Activated CD4-positive, alpha-beta memory T cell treated with anti-CD3 and anti-CD28 coated beads for 36 hours (primary cell): ENCODE data around the gene NHS. TPM values are rescaled to one million over a fixed set of nuclear protein-coding genes. Genes with fewer than 3 reads are reported as not detected.
A peak's percentile ranks its signal among the peaks of the same experiment; 100 is the strongest.

Source experiments
- CTCF ChIA-PET: fragments of 350-600 bp; sonication (Branson Sonifier 250); formaldehyde crosslinking; loops from one replicate; lab custom pipeline; 2021; ENCODE audit warnings: antibody characterized with exemption, inconsistent platforms; lab: Charles Lee
- POLR2A ChIA-PET: fragments of 350-600 bp; sonication (Branson Sonifier 250); formaldehyde crosslinking; loops from one replicate; lab custom pipeline; 2021; ENCODE audit warnings: antibody characterized with exemption; lab: Charles Lee
- DNase-seq: peaks from one replicate; pipeline ENCODE4 v3.0.0-alpha.2; 2020
- H3K27ac Mint-ChIP-seq: one replicate; pipeline ENCODE4 v1.8.0; 2021; ENCODE audit warnings: mixed read lengths
- H3K27me3 Mint-ChIP-seq: one replicate; pipeline ENCODE4 v1.8.0; 2021; ENCODE audit warnings: mixed read lengths
- H3K36me3 Mint-ChIP-seq: one replicate; pipeline ENCODE4 v1.8.0; 2021; ENCODE audit warnings: mixed read lengths
- H3K4me1 Mint-ChIP-seq: one replicate; pipeline ENCODE4 v1.8.0; 2021; ENCODE audit warnings: low read depth, mixed read lengths
- H3K4me3 Mint-ChIP-seq: one replicate; pipeline ENCODE4 v1.8.0; 2021; ENCODE audit warnings: mild to moderate bottlenecking, mixed read lengths
- H3K9me3 Mint-ChIP-seq: one replicate; pipeline ENCODE4 v1.8.0; 2021; ENCODE audit warnings: mixed read lengths
- intact Hi-C: fragments of 100-400 bp; cut with micrococcal nuclease; formaldehyde crosslinking; loops from one replicate; pipeline ENCODE4 v1.15.1; 2023
- total RNA-seq, 2 experiments: library from RNA; stranded (reverse); gene quantifications; one replicate each; pipeline ENCODE4 v1.2.3, GENCODE V29; 2021

Gene NHS
- total RNA-seq, 2 experiments from 2014 or later = 4.8 to 5.0 TPM

DNA sequence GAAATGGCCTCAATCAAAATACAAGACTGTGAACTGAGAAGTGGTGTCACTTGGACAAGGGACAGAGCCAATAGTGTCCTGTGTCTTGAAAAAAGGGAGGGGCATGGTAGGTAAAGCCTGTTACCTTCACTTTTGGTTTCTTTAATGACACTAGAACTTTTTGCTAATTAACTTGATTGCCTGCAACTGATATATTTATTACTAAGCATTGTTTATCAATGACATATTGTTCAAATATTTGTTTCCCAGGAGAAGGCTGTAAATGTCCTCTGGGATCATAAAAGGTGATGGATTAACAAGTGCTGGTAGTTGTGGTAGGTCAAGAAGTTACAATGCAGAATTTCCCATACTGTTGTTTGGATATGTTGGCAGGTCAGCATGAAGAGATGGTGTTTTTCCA is 268.5 kb downstream of the NHS start:
- ChIA-PET CTCF (interaction anchor here (0.9 kb wide), 1 partner anchor 47 kb away, joined by 3 read pairs; no protein-coding TSS in a partner anchor), POLR2A (no interaction called here)
- no peak overlapping the region for H3K27ac Mint-ChIP-seq
- H3K9me3 Mint-ChIP-seq = no peaks in the 10 kb centered on the region
- peaks cover 11% of the 10 kb centered on the region for H3K4me1 Mint-ChIP-seq
- intact Hi-C loops = no loop called here
- H3K4me3 Mint-ChIP-seq = no peak overlapping the region
- DNase-seq = no peak
- H3K36me3 Mint-ChIP-seq = no peaks in the 10 kb centered on the region
- no peaks in the 10 kb centered on the region for H3K27me3 Mint-ChIP-seq

GRCh38 chrX:17644001-17644400 is 269.0 kb downstream of the NHS start:
- Mint-ChIP-seq H3K9me3 (no peaks in the 10 kb centered on the region), H3K36me3 (no peaks in the 10 kb centered on the region), H3K4me1 (peaks cover 11% of the 10 kb centered on the region), H3K27ac (no peak overlapping the region), H3K27me3 (no peaks in the 10 kb centered on the region), H3K4me3 (no peak overlapping the region)
- ChIA-PET CTCF (no interaction called here), POLR2A (no interaction called here)
- DNase-seq = no peak
- intact Hi-C loops = no loop called here

DNA sequence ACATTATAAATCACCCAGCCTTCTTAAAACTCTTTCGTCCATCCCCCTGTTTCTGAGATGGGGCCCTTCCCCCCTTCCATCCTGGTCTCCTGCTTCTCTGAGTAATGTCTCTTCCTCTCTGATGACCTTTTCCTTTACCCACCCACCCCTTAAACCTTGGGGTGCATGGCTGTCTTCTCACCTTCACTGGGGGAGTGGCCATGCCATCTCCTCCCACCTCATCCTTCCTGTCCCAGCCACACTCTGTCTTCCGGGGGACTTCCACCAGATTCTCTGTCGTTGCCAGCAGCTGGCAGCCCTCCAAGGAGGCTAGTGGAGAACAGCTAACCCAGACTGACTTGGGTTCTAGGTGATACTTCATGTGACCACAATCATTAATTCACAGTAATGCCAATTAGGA is 279.1 kb downstream of the NHS start:
- peaks cover 29% of the 10 kb centered on the region for H3K4me1 Mint-ChIP-seq
- ChIA-PET POLR2A (interaction anchor here (1.1 kb wide), 1 partner anchor 21 kb away, joined by 3 read pairs; no protein-coding TSS in a partner anchor), CTCF (no interaction called here)
- H3K4me3 Mint-ChIP-seq = peak overlapping the region; percentile 29
- intact Hi-C loops = loop anchor here (1.0 to 10.0 kb wide), 3 partner anchors 15 to 59 kb away; no protein-coding TSS in a partner anchor
- no peaks in the 10 kb centered on the region for H3K36me3 Mint-ChIP-seq
- no peaks in the 10 kb centered on the region for H3K27me3 Mint-ChIP-seq
- H3K27ac Mint-ChIP-seq = peak overlapping the region; percentile 81
- no peaks in the 10 kb centered on the region for H3K9me3 Mint-ChIP-seq
- DNase-seq = peak; percentile 79

- Mint-ChIP-seq H3K9me3 (no peaks in the 10 kb centered on the region), H3K36me3 (no peaks in the 10 kb centered on the region), H3K4me1 (peaks cover 29% of the 10 kb centered on the region), H3K4me3 (peak overlapping the region; percentile 85), H3K27me3 (no peaks in the 10 kb centered on the region), H3K27ac (peak overlapping the region; percentile 81)
- intact Hi-C loops = loop anchor here (2.0 to 10.0 kb wide), 2 partner anchors 35 to 61 kb away; no protein-coding TSS in a partner anchor
- CTCF ChIA-PET = interaction anchor here (0.9 to 1.1 kb wide), 2 partner anchors 64 to 413 kb away, joined by 3 to 4 read pairs; no protein-coding TSS in a partner anchor
- peak; percentile 35 for DNase-seq
- POLR2A ChIA-PET = interaction anchor here (1.1 kb wide), 1 partner anchor 22 kb away, joined by 3 read pairs; no protein-coding TSS in a partner anchor
Observed at GRCh38 chrX:17655211-17656034, 280.4 kb downstream of the NHS start.

DNA sequence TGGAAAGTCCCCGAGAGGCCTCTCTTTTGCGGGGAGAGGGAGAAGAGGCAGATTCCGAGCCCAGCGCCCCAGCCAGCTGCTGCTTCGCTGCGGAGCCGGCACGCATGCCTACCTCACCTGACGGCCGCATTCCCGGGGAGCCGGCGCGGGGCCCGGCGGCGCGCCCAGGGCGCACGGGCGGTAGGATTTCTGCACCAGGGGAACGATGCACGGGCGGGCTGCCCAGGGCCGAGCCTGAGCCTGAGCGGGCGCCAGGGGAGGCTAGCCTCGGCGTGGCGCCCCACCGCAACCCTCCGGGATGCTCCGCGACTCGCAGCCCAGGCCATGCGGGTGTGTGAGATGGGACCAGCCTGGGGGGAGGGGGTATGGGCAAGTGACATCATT is 281.0 kb downstream of the NHS start:
- peaks cover 29% of the 10 kb centered on the region for H3K4me1 Mint-ChIP-seq
- ChIA-PET POLR2A (no interaction called here), CTCF (interaction anchor here (0.9 to 1.1 kb wide), 2 partner anchors 64 to 414 kb away, joined by 3 to 4 read pairs; no protein-coding TSS in a partner anchor)
- H3K27me3 Mint-ChIP-seq = no peaks in the 10 kb centered on the region
- peak overlapping the region; percentile 85 for H3K4me3 Mint-ChIP-seq
- intact Hi-C loops = loop anchor here (10.0 kb wide), 1 partner anchor 61 kb away; no protein-coding TSS in a partner anchor
- H3K9me3 Mint-ChIP-seq = no peaks in the 10 kb centered on the region
- no peaks in the 10 kb centered on the region for H3K36me3 Mint-ChIP-seq
- DNase-seq = no peak
- H3K27ac Mint-ChIP-seq = peak overlapping the region; percentile 81

GRCh38 chrX:17656556-17656955 is 281.6 kb downstream of the NHS start:
- Mint-ChIP-seq H3K27ac (no peak overlapping the region), H3K9me3 (no peaks in the 10 kb centered on the region), H3K27me3 (no peaks in the 10 kb centered on the region), H3K4me1 (peaks cover 26% of the 10 kb centered on the region), H3K4me3 (peak overlapping the region; percentile 69), H3K36me3 (no peaks in the 10 kb centered on the region)
- POLR2A ChIA-PET = no interaction called here
- no peak for DNase-seq
- intact Hi-C loops = loop anchor here (10.0 kb wide), 1 partner anchor 62 kb away; no protein-coding TSS in a partner anchor
- CTCF ChIA-PET = interaction anchor here (0.9 kb wide), 1 partner anchor 12 kb away, joined by 3 read pairs; no protein-coding TSS in a partner anchor

DNA sequence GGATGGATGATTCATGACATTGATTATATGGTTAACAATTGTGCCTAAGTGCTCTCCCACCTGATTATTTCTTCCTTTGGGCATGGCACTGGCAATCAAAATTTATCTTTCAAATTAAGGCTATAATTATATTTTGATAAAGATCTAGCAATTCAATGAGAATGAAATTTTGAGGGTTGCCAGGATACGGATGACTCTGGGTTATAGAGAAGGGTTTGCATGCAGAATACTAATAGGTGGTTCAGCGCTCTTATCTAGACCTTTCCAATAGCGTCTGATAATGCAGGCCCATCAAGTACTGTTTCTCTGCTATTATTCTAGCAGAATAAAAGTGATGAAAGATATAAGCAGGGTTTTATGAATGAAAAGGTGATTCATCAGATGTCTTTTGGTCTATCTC is 287.4 kb downstream of the NHS start:
- Mint-ChIP-seq H3K27ac (no peak overlapping the region), H3K4me1 (no peaks in the 10 kb centered on the region)

GRCh38 chrX:17668929-17669328 is 293.9 kb downstream of the NHS start:
- no peak overlapping the region for H3K4me3 Mint-ChIP-seq

More for the DNA sequence above, 287.4 kb downstream of the NHS start:
- Mint-ChIP-seq H3K27me3 (no peaks in the 10 kb centered on the region), H3K9me3 (no peaks in the 10 kb centered on the region), H3K4me3 (no peak overlapping the region), H3K36me3 (no peaks in the 10 kb centered on the region)
- ChIA-PET POLR2A (no interaction called here), CTCF (no interaction called here)
- DNase-seq = no peak
- intact Hi-C loops = no loop called here

DNA sequence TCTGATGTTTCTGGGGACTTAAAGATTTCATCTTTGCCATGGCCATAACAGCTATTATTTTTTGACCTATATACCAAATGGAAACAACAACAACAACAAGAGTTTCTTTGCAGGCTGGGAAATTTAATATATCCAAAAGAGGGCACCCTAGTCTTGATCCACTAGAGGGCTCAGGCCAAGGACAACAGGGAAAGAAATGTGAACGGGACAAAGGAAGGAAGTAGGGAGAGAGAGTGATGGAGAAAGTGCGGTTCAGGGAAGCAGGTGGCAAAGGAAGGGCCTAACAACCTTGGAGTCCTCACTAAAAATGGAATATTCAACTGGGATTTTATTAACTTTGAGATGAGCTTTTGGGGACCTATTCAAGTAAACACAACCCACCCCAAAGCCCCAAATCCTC is 294.5 kb downstream of the NHS start:
- no peak for DNase-seq
- intact Hi-C loops = loop anchor here (1.0 to 5.0 kb wide), 3 partner anchors 15 to 68 kb away; partner anchors contain the start of gene SCML1
- no peaks in the 10 kb centered on the region for H3K9me3 Mint-ChIP-seq
- ChIA-PET POLR2A (no interaction called here), CTCF (no interaction called here)
- H3K27me3 Mint-ChIP-seq = no peaks in the 10 kb centered on the region
- H3K4me1 Mint-ChIP-seq = peaks cover 16% of the 10 kb centered on the region
- H3K36me3 Mint-ChIP-seq = no peaks in the 10 kb centered on the region
- H3K27ac Mint-ChIP-seq = peak overlapping the region; percentile 80
- no peak overlapping the region for H3K4me3 Mint-ChIP-seq

More at GRCh38 chrX:17668929-17669328, 293.9 kb downstream of the NHS start:
- DNase-seq = no peak
- peaks cover 16% of the 10 kb centered on the region for H3K4me1 Mint-ChIP-seq
- ChIA-PET POLR2A (no interaction called here), CTCF (no interaction called here)
- H3K27me3 Mint-ChIP-seq = no peaks in the 10 kb centered on the region
- H3K36me3 Mint-ChIP-seq = no peaks in the 10 kb centered on the region
- intact Hi-C loops = loop anchor here (1.0 to 5.0 kb wide), 3 partner anchors 15 to 68 kb away; partner anchors contain the start of gene SCML1
- no peaks in the 10 kb centered on the region for H3K9me3 Mint-ChIP-seq
- H3K27ac Mint-ChIP-seq = peak overlapping the region; percentile 80

DNA sequence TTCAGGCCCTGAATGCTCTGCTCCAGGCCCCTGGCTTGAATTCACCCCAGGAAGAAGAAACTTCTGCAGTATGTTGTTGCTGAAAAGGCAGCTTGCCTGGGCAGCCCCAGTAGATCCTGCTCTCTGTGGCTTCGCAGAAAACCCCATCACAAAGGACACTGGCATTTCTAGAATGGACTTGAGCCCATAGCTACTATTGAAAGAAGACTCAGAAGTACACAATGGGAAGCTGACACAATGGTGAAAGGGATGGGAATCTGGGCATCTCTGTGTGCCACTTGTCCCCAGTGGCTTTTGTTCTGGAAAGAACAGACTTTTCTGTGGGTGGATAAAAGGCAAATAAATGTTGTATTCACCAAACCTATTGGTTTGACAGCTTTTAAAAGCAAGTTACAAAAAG is 294.9 kb downstream of the NHS start:
- POLR2A ChIA-PET = no interaction called here
- Mint-ChIP-seq H3K4me3 (no peak overlapping the region), H3K9me3 (no peaks in the 10 kb centered on the region), H3K27me3 (no peaks in the 10 kb centered on the region), H3K36me3 (no peaks in the 10 kb centered on the region), H3K27ac (no peak overlapping the region), H3K4me1 (peaks cover 16% of the 10 kb centered on the region)
- DNase-seq = no peak
- intact Hi-C loops = loop anchor here (1.0 to 5.0 kb wide), 3 partner anchors 16 to 67 kb away; partner anchors contain the start of gene SCML1
- CTCF ChIA-PET = no interaction called here

- ChIA-PET POLR2A (no interaction called here), CTCF (no interaction called here)
- Mint-ChIP-seq H3K4me3 (no peak overlapping the region), H3K27ac (no peak overlapping the region), H3K36me3 (no peaks in the 10 kb centered on the region), H3K4me1 (peaks cover 16% of the 10 kb centered on the region), H3K27me3 (no peaks in the 10 kb centered on the region), H3K9me3 (no peaks in the 10 kb centered on the region)
- DNase-seq = no peak
- intact Hi-C loops = no loop called here
Observed at GRCh38 chrX:17670874-17671273, 295.9 kb downstream of the NHS start.

GRCh38 chrX:17674601-17675000 is 299.6 kb downstream of the NHS start:
- Mint-ChIP-seq H3K9me3 (no peaks in the 10 kb centered on the region), H3K4me3 (no peak overlapping the region), H3K27ac (no peak overlapping the region), H3K36me3 (no peaks in the 10 kb centered on the region), H3K27me3 (no peaks in the 10 kb centered on the region), H3K4me1 (no peaks in the 10 kb centered on the region)
- ChIA-PET CTCF (no interaction called here), POLR2A (no interaction called here)
- no peak for DNase-seq
- intact Hi-C loops = no loop called here
